HepG2 (cell line): Measurements from ENCODE around the gene SPG7. TPM values are rescaled to one million over a fixed set of nuclear protein-coding genes. Genes with fewer than 3 reads are reported as not detected.

Experiments
- CBFB ChIP-seq: sonication (generic); formaldehyde crosslinking; IDR thresholded peaks from 2 replicates; pipeline ENCODE4 v1.4.0; 2020; ENCODE audit warnings: missing genetic modification reagents
- CREM ChIP-seq, 2 experiments: sonication (generic) in 1 of 2; formaldehyde crosslinking in 1 of 2; IDR thresholded peaks; 2 replicates each; pipeline versions ENCODE4 v1.4.0 to v1.6.1; 2016 to 2020; ENCODE audit warnings: antibody characterized with exemption in 1 of 2, mild to moderate bottlenecking in 1 of 2, missing genetic modification reagents in 1 of 2
- ELF3 ChIP-seq: IDR thresholded peaks from 2 replicates; pipeline ENCODE4 v1.6.1; 2016; ENCODE audit warnings: missing genetic modification reagents, missing compliant biosample characterization
- ERF ChIP-seq: IDR thresholded peaks from 2 replicates; pipeline ENCODE4 v1.6.1; 2018; ENCODE audit warnings: missing biosample characterization, missing genetic modification reagents
- GATAD1 ChIP-seq: IDR thresholded peaks from 2 replicates; pipeline ENCODE4 v1.6.1; 2016; ENCODE audit warnings: missing genetic modification reagents, missing compliant biosample characterization
- IRF1 ChIP-seq: sonication (generic); formaldehyde crosslinking; IDR thresholded peaks from 2 replicates; pipeline ENCODE4 v1.4.0; 2020; ENCODE audit warnings: low read depth, mild to moderate bottlenecking, missing genetic modification reagents
- IRF2 ChIP-seq: IDR thresholded peaks from 2 replicates; pipeline ENCODE4 v1.6.1; 2018; ENCODE audit warnings: missing genetic modification reagents, missing compliant biosample characterization
- KDM2A ChIP-seq: sonication (generic); formaldehyde crosslinking; IDR thresholded peaks from 2 replicates; pipeline ENCODE4 v1.4.0; 2020; ENCODE audit warnings: low read depth, missing genetic modification reagents, borderline replicate concordance
- NR2F6 ChIP-seq, 2 experiments: IDR thresholded peaks; 2 replicates each; pipeline ENCODE4 v1.6.1; 2016; ENCODE audit warnings: antibody characterized with exemption in 1 of 2, mild to moderate bottlenecking in 1 of 2
- PHF8 ChIP-seq: sonication (generic); formaldehyde crosslinking; IDR thresholded peaks from 2 replicates; pipeline ENCODE4 v1.5.0; 2020; ENCODE audit warnings: missing genetic modification reagents
- RAD21 ChIP-seq: fragments of 450-650 bp; formaldehyde crosslinking; IDR thresholded peaks from 2 replicates; pipeline ENCODE4 v1.5.0; 2020; ENCODE audit warnings: mild to moderate bottlenecking
- RFX1 ChIP-seq: fragments of 450-650 bp; IDR thresholded peaks from 2 replicates; pipeline ENCODE4 v1.6.1; 2017
- SMC3 ChIP-seq: IDR thresholded peaks from 2 replicates; pipeline ENCODE4 v1.6.1; 2011; ENCODE audit warnings: low read length, improper control_type of control experiment
- STAG1 ChIP-seq: sonication (generic); formaldehyde crosslinking; IDR thresholded peaks from 2 replicates; pipeline ENCODE4 v1.4.0; 2020; ENCODE audit warnings: missing genetic modification reagents
- TARDBP ChIP-seq: sonication (generic); formaldehyde crosslinking; IDR thresholded peaks from 2 replicates; pipeline ENCODE4 v1.8.0; 2022; ENCODE audit warnings: mild to moderate bottlenecking, missing genetic modification reagents
- TBX2 ChIP-seq: sonication (generic); formaldehyde crosslinking; IDR thresholded peaks from 2 replicates; pipeline ENCODE4 v1.5.0; 2020; ENCODE audit warnings: missing genetic modification reagents, mild to moderate bottlenecking, borderline replicate concordance
- XRCC5 ChIP-seq: fragments of 200-400 bp; formaldehyde crosslinking; optimal IDR thresholded peaks from 2 replicates; pipeline ENCODE3; 2017; ENCODE audit warnings: mild to moderate bottlenecking, low read length
- ZBTB33 ChIP-seq: sonication (generic); formaldehyde crosslinking; IDR thresholded peaks from 2 replicates; pipeline ENCODE4 v1.4.0; 2020; ENCODE audit warnings: missing genetic modification reagents
- ZBTB7A ChIP-seq: sonication (generic); formaldehyde crosslinking; IDR thresholded peaks from 2 replicates; pipeline ENCODE4 v1.8.0; 2022; ENCODE audit warnings: mild to moderate bottlenecking, missing genetic modification reagents
- ZNF350 ChIP-seq: sonication (generic); formaldehyde crosslinking; IDR thresholded peaks from 2 replicates; pipeline ENCODE4 v1.4.0; 2020; ENCODE audit warnings: mild to moderate bottlenecking, low read depth, missing genetic modification reagents, borderline replicate concordance
- ZNF572 ChIP-seq: sonication (generic); formaldehyde crosslinking; IDR thresholded peaks from 2 replicates; pipeline ENCODE4 v1.5.1; 2020; ENCODE audit warnings: mild to moderate bottlenecking, missing genetic modification reagents
- ZNF792 ChIP-seq: IDR thresholded peaks from 2 replicates; pipeline ENCODE4 v1.6.1; 2016
- ZSCAN21 ChIP-seq: sonication (generic); formaldehyde crosslinking; IDR thresholded peaks from 2 replicates; pipeline ENCODE4 v1.8.0; 2022; ENCODE audit warnings: mild to moderate bottlenecking, missing genetic modification reagents, moderate library complexity, borderline replicate concordance
- polyA plus RNA-seq, 8 experiments: library from polyadenylated mRNA; depleted of rRNA in 3 of 8; stranded (reverse) in 7 of 8; unstranded in 1 of 8; fragments of >200 nt; fragmentation: Illumina TruSeq in 4 of 8; extraction: Trizol in 4 of 8; gene quantifications; 2 replicates each; pipeline versions ENCODE4 v1.2.1 to v1.2.3, GENCODE V29; 2011 to 2016; ENCODE audit warnings: low read depth in 4 of 8, missing spikeins in 1 of 8, mixed read lengths in 1 of 8; ENCODE audit not compliant: insufficient read depth in 1 of 8
- total RNA-seq, 5 experiments: library from RNA; depleted of rRNA; stranded (reverse); fragments of >200 nt; fragmentation: Illumina TruSeq; extraction: Trizol; gene quantifications; 2 replicates each; pipeline ENCODE4 v1.2.3, GENCODE V29; 2016; ENCODE audit warnings: low read depth in 1 of 5
- TF ChIP-seq, protein P1 (sequence below): sonication (generic); formaldehyde crosslinking; IDR thresholded peaks from 2 replicates; pipeline ENCODE4 v1.5.1; 2020; ENCODE audit warnings: mild to moderate bottlenecking, missing genetic modification reagents, moderate library complexity

SPG7 gene
- total and polyA plus RNA-seq, 2 of the 13 experiments (the other 11 are each of a cell fraction or from before 2014, with no cell fraction given): 66.0 to 136 TPM

- TF ChIP-seq ZNF350 (CRISPR knock-in tag) (0 out of 2 replicates have a peak, but pooled peaks have one; percentile 26), STAG1 (peak; percentile 83), SMC3 (peak; percentile 55), TBX2 (0 out of 2 replicates have a peak, but pooled peaks have one; percentile 19), ZBTB33 (CRISPR knock-in tag) (peak; percentile 45; the same call in 1 of the 2 replicates), TARDBP (CRISPR knock-in tag) (no peak), IRF2 (CRISPR knock-in tag) (peak; percentile 41; the same call in 1 of the 2 replicates), IRF1 (CRISPR knock-in tag) (no peak), ERF (peak; percentile 63; the same call in 1 of the 2 replicates), GATAD1 (CRISPR knock-in tag) (0 out of 2 replicates have a peak, but pooled peaks have one; percentile 18), KDM2A (peak; percentile 55; the same call in 1 of the 2 replicates), ZSCAN21 (CRISPR knock-in tag) (peak; percentile 48; the same call in 1 of the 2 replicates), NR2F6 (IDR thresholded peaks at IDR 0.05) (no peak), NR2F6 (CRISPR knock-in tag; IDR thresholded peaks at IDR 0.05) (peak; percentile 51; the same call in 1 of the 2 replicates), ZNF792 (CRISPR knock-in tag) (peak; percentile 39; the same call in 1 of the 2 replicates), PHF8 (CRISPR knock-in tag) (peak; percentile 21; the same call in 1 of the 2 replicates), CBFB (CRISPR knock-in tag) (0 out of 2 replicates have a peak, but pooled peaks have one; percentile 19), RAD21 (CRISPR knock-in tag) (peak; percentile 84), CREM (IDR thresholded peaks at IDR 0.05) (no peak), CREM (CRISPR knock-in tag; IDR thresholded peaks at IDR 0.05) (no peak), XRCC5 (peak; percentile 72), ELF3 (CRISPR knock-in tag) (peak; percentile 55), RFX1 (no peak), ZNF572 (CRISPR knock-in tag) (0 out of 2 replicates have a peak, but pooled peaks have one; percentile 19), ZBTB7A (CRISPR knock-in tag) (no peak)
- TF ChIP-seq, protein P1, sequence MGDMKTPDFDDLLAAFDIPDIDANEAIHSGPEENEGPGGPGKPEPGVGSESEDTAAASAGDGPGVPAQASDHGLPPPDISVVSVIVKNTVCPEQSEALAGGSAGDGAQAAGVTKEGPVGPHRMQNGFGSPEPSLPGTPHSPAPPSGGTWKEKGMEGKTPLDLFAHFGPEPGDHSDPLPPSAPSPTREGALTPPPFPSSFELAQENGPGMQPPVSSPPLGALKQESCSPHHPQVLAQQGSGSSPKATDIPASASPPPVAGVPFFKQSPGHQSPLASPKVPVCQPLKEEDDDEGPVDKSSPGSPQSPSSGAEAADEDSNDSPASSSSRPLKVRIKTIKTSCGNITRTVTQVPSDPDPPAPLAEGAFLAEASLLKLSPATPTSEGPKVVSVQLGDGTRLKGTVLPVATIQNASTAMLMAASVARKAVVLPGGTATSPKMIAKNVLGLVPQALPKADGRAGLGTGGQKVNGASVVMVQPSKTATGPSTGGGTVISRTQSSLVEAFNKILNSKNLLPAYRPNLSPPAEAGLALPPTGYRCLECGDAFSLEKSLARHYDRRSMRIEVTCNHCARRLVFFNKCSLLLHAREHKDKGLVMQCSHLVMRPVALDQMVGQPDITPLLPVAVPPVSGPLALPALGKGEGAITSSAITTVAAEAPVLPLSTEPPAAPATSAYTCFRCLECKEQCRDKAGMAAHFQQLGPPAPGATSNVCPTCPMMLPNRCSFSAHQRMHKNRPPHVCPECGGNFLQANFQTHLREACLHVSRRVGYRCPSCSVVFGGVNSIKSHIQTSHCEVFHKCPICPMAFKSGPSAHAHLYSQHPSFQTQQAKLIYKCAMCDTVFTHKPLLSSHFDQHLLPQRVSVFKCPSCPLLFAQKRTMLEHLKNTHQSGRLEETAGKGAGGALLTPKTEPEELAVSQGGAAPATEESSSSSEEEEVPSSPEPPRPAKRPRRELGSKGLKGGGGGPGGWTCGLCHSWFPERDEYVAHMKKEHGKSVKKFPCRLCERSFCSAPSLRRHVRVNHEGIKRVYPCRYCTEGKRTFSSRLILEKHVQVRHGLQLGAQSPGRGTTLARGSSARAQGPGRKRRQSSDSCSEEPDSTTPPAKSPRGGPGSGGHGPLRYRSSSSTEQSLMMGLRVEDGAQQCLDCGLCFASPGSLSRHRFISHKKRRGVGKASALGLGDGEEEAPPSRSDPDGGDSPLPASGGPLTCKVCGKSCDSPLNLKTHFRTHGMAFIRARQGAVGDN (CRISPR knock-in tag): peak; percentile 47
Observed at GRCh38 chr16:89599451-89599858, 91.3 kb downstream of the SPG7 start (continued).
